CD4-positive, alpha-beta T cell treated with Interleukin-1 beta for 1 hour (primary cell): ENCODE data around the gene CYP27A1.
"Not testable (repeated sequence)": the region's sequence is repeated elsewhere in the genome, so short reads cannot be mapped to it uniquely, and the experiment has no call there.

Experiments
- DNase-seq, 2 donors: peaks; one replicate each; pipeline ENCODE4 v3.0.0-alpha.2; 2020 to 2022

CYP27A1 gene

GRCh38 chr2:218781691-218782527, at the start of gene CYP27A1:
CYP27A1 (plus strand) TSS chr2:218782147; CDS start chr2:218782183, 36 bp downstream.
- DNase-seq: no peak

GRCh38 chr2:218732761-218733158, 49.2 kb upstream of the CYP27A1 start:
- DNase-seq: no peak

GRCh38 chr2:218733171-218734021, 48.6 kb upstream of the CYP27A1 start:
- peak; percentile 22 to 80 for DNase-seq

GRCh38 chr2:218734190-218734975, 47.6 kb upstream of the CYP27A1 start:
- DNase-seq: no peak

- no peak for DNase-seq
Observed at GRCh38 chr2:218736531-218736930, 45.4 kb upstream of the CYP27A1 start.

GRCh38 chr2:218743068-218743467, 38.9 kb upstream of the CYP27A1 start:
- peak in 1 of 2 donors; percentile 1 for DNase-seq

GRCh38 chr2:218744615-218745014, 37.3 kb upstream of the CYP27A1 start:
- peak in 1 of 2 donors; percentile 36 for DNase-seq

- peak; percentile 4 to 66 for DNase-seq
Observed at GRCh38 chr2:218745160-218745558, 36.8 kb upstream of the CYP27A1 start.

- no peak for DNase-seq
Observed at GRCh38 chr2:218745559-218746469, 36.1 kb upstream of the CYP27A1 start.

- DNase-seq: no peak
Observed at GRCh38 chr2:218746470-218746795, 35.5 kb upstream of the CYP27A1 start.

GRCh38 chr2:218746960-218747359, 35.0 kb upstream of the CYP27A1 start:
- no peak for DNase-seq

- peak in 1 of 2 donors; percentile 4 for DNase-seq
Observed at GRCh38 chr2:218748741-218749441, 33.1 kb upstream of the CYP27A1 start.

- DNase-seq: no peak
Observed at GRCh38 chr2:218754201-218754600, 27.7 kb upstream of the CYP27A1 start.

GRCh38 chr2:218754781-218755180, 27.2 kb upstream of the CYP27A1 start:
- DNase-seq: no peak

GRCh38 chr2:218755198-218755566, 26.8 kb upstream of the CYP27A1 start:
- no peak for DNase-seq

GRCh38 chr2:218755567-218756404, 26.2 kb upstream of the CYP27A1 start:
- no peak for DNase-seq

- no peak for DNase-seq
Observed at GRCh38 chr2:218756599-218757377, 25.2 kb upstream of the CYP27A1 start.

- no peak for DNase-seq
Observed at GRCh38 chr2:218761795-218762194, 20.2 kb upstream of the CYP27A1 start.

- not testable (repeated sequence) for DNase-seq
Observed at GRCh38 chr2:218772759-218773158, 9.2 kb upstream of the CYP27A1 start.

- DNase-seq: no peak
Observed at GRCh38 chr2:218773881-218774280, 8.1 kb upstream of the CYP27A1 start.
